PFSK-1 (cell line): ENCODE measurements around the gene LCN15.

Experiments
- FOXP2 ChIP-seq: optimal IDR thresholded peaks from 2 replicates; pipeline ENCODE3; 2011; ENCODE audit warnings: borderline replicate concordance, control low read depth, inconsistent platforms; ENCODE audit not compliant: insufficient read depth; ENCODE audit errors: extremely low read length, extremely low read depth
- POLR2AphosphoS5 ChIP-seq: IDR thresholded peaks from 2 replicates; pipeline ENCODE4 v1.6.1; 2012; ENCODE audit warnings: low read depth, mild to moderate bottlenecking, control low read depth, low read length, moderate library complexity
- SIN3A ChIP-seq: IDR thresholded peaks from 2 replicates; pipeline ENCODE4 v1.6.1; 2012; ENCODE audit warnings: mild to moderate bottlenecking, low read length, moderate library complexity, borderline replicate concordance; ENCODE audit not compliant: insufficient read depth
- TAF1 ChIP-seq: IDR thresholded peaks from 2 replicates; pipeline ENCODE4 v1.6.1; 2012; ENCODE audit warnings: low read length, control low read depth, borderline replicate concordance; ENCODE audit not compliant: insufficient read depth
- TF ChIP-seq, protein P1 (sequence below), 2 experiments: IDR thresholded peaks; 2 replicates each; pipeline versions ENCODE4 v1.6.1 to v1.8.0; 2011 to 2012; ENCODE audit warnings: low read depth in 2 of 2, low read length in 2 of 2, control low read depth in 1 of 2, inconsistent platforms in 1 of 2, mild to moderate bottlenecking in 1 of 2, moderate library complexity in 1 of 2; ENCODE audit not compliant: insufficient read depth in 1 of 2

The LCN15 gene

DNA sequence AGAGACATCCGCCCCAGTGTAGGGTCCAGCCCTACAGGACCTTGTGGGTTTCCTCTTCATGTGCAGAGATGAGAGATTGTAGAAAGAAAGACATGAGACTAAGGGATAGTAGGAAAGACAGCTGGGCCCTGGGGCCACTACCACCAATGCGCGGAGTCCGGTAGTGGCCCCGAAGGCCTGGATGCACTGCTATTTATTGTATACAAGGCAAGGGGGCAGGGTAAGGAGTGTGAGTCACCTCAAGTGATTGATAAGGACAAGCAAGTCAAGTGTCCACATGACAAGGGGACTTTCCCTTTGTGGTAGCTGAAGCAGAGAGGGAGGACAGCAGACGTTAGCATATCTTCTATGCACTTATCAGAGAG is 20.7 kb upstream of the LCN15 start:
- TF ChIP-seq TAF1 (no peak), SIN3A (no peak), FOXP2 (no peak), POLR2AphosphoS5 (no peak)
- TF ChIP-seq, protein P1, sequence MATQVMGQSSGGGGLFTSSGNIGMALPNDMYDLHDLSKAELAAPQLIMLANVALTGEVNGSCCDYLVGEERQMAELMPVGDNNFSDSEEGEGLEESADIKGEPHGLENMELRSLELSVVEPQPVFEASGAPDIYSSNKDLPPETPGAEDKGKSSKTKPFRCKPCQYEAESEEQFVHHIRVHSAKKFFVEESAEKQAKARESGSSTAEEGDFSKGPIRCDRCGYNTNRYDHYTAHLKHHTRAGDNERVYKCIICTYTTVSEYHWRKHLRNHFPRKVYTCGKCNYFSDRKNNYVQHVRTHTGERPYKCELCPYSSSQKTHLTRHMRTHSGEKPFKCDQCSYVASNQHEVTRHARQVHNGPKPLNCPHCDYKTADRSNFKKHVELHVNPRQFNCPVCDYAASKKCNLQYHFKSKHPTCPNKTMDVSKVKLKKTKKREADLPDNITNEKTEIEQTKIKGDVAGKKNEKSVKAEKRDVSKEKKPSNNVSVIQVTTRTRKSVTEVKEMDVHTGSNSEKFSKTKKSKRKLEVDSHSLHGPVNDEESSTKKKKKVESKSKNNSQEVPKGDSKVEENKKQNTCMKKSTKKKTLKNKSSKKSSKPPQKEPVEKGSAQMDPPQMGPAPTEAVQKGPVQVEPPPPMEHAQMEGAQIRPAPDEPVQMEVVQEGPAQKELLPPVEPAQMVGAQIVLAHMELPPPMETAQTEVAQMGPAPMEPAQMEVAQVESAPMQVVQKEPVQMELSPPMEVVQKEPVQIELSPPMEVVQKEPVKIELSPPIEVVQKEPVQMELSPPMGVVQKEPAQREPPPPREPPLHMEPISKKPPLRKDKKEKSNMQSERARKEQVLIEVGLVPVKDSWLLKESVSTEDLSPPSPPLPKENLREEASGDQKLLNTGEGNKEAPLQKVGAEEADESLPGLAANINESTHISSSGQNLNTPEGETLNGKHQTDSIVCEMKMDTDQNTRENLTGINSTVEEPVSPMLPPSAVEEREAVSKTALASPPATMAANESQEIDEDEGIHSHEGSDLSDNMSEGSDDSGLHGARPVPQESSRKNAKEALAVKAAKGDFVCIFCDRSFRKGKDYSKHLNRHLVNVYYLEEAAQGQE (IDR thresholded peaks at IDR 0.05; ENCODE audit: insufficient read depth in 1 of 2, low read depth in 2 of 2, low read length in 2 of 2), result no peak

DNA sequence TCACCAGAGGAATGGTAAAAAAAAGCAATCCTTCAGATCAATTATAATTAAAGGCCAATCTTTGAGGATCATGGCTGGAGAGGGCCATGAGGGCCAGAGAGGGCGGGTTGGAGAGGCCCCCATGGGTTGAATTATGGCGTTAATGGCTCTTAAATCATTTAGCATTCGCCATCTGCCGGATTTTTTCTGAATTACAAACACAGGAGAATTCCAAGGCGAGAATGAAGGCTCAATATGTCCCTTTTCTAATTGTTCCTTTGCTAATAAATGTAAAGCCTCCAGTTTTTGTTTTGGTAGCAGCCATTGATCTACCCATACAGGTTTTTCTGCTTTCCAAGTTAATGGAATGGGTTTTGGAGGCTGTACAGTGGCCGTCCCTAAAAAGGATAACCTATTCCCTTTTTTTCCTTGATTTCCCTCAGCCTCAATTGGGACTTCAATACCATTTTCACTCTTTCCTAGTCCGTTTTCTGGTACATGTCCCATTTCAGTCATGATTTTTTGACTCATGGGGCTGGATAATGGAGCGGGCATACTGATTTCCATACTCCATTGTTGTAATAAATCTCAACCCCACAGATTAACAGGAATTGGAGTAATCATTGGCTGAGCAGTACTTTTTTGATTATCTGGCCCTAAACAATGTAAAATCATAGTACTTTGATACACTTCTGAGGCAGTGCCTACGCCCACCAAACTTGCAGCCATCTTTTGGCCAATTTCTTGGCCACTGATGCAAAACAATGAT is 20.1 kb upstream of the LCN15 start:
- TF ChIP-seq POLR2AphosphoS5 (no peak), SIN3A (no peak), TAF1 (no peak), FOXP2 (no peak)
- TF ChIP-seq, protein P1 (IDR thresholded peaks at IDR 0.05; ENCODE audit: insufficient read depth in 1 of 2, low read depth in 2 of 2, low read length in 2 of 2), result no peak

DNA sequence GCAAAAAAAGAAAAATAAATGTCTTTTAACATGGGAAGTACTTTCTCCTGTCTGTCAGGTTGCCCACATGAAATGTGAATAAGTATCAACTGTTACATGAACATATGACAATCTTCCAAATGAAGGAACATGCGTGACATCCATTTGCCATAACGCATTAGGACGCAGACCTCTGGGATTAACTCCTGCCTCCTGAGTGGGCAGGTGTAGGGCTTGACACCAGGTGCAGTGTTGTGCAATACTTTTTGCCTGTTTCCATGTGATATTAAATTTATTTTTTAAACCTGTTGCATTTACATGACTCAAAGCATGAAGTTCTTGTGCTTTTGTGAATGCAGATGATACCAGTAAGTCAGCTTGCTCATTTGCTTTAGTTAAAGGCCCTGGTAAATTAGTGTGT is 18.1 kb upstream of the LCN15 start:
- TF ChIP-seq POLR2AphosphoS5 (no peak), SIN3A (no peak), FOXP2 (no peak), TAF1 (no peak)
- TF ChIP-seq, protein P1 (IDR thresholded peaks at IDR 0.05; ENCODE audit: insufficient read depth in 1 of 2, low read depth in 2 of 2, low read length in 2 of 2), result no peak

DNA sequence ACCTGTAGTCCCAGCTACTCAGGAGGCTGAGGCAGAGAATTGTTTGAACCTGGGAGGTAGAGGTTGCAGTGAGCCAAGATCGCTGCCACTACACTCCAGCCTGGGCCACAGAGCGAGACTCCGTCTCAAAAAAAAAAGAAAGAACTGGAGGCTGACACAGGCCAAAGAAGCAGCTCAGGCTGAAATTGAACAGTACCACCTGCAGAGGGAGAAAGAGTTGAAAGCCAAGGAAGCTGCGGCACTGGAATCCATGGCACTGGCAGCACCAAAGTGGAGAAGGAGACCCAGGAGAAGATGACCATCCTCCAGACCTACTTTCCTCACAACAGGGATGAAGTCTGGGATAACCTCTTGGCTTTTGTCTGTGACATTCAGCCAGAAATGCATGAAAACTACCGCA is 15.5 kb upstream of the LCN15 start:
- TF ChIP-seq FOXP2 (no peak), SIN3A (no peak), TAF1 (no peak)
- TF ChIP-seq, protein P1 (IDR thresholded peaks at IDR 0.05; ENCODE audit: insufficient read depth in 1 of 2, low read depth in 2 of 2, low read length in 2 of 2), result no peak

DNA sequence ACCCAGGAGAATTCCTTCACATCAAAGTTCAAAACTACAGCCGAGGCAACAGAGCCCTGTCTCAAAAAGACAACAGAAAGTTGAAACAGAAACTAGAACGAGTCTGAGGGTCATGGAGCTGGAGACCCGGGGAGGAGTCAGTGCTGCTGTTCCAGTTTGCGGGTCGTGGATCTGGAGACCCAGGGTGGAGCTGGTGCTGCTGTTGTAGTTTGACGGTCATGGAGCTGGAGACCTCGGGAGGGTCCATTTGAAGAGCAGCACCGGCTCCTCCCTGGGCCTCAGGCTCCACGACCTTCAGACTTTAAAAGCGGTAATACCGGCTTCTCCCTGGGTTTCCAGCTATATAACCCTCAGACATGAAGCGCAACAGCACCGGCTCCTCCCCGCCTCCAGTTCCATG is 13.0 kb upstream of the LCN15 start:
- no peak for TF ChIP-seq FOXP2
- TF ChIP-seq TAF1, result no peak
